ENCODE measurements around the gene RAET1E. TPM values are rescaled to one million over a fixed set of nuclear protein-coding genes. Genes with fewer than 3 reads are reported as not detected.
A peak's percentile ranks its signal among the peaks of the same experiment; 100 is the strongest.

The RAET1E gene
- total RNA-seq, 1 experiment from 2014 or later: not detected

DNA sequence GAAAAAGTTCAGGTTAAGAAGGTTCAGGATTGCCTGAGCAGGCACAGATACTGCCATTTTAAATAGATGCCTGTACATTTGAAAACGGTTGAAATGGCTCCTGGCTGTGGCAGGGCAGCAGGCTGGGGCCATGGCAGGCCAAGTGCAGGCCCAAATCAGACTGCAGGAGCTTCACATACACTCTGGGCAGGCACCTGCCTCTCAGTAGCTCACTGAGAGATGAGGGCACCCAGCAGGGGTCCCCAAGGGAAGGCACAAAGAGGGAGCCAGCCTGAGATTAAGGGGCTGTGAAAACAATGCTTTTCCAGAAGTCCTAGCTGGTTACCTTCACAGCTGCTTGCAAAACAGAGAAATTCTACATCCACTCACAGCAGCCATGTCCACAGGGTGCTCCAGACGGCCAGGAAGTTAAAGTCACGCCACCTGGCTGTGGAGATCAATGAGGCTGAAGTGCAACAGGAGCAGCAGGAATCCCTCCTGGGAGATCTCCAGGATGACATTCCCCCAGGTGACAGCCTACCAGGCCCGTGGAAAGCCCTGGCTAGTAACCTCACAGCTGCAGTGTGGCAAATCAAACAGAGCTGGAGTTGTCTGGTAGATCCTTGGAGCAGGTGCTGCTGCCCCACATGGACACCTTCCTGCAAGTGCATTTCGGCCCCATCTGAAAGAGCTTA, 6.2 kb upstream of the RAET1E start:
- Histone ChIP-seq H2BK20ac (ENCODE audit: low read depth, low read length, poor library complexity, severe bottlenecking) (no peak overlapping the region), H3K18ac (ENCODE audit: insufficient read length, low read depth, low read length) (no peak overlapping the region), H3K79me1 (ENCODE audit: insufficient read depth, low read depth, low read length, poor library complexity, severe bottlenecking) (no peaks in the 10 kb centered on the region), H3K56ac (ENCODE audit: insufficient read length, low read depth, low read length) (no peak overlapping the region), H3K27ac (ENCODE audit: insufficient read length, low read depth, low read length) (no peak overlapping the region), H4K20me1 (ENCODE audit: control insufficient read depth, insufficient read depth, insufficient read length) (no peaks in the 10 kb centered on the region), H3T11ph (ENCODE audit: low read length) (no peak overlapping the region), H3K4me2 (ENCODE audit: insufficient read depth, insufficient read length, low read length) (no peak overlapping the region), H3K27me3 (ENCODE audit: insufficient read depth, low read length) (no peaks in the 10 kb centered on the region), H4K91ac (ENCODE audit: insufficient read length, low read depth, low read length) (no peak overlapping the region), H2AFZ (ENCODE audit: low read length) (no peak overlapping the region), H3K4me1 (ENCODE audit: insufficient read depth, low read length) (no peaks in the 10 kb centered on the region), H2BK15ac (ENCODE audit: low read depth, low read length) (no peak overlapping the region), H4K5ac (ENCODE audit: insufficient read length, low read depth, low read length) (no peak overlapping the region), H3K23ac (ENCODE audit: insufficient read length, low read depth, low read length) (no peak overlapping the region), H3K9me3 (ENCODE audit: control insufficient read depth, low read depth, low read length) (no peaks in the 10 kb centered on the region), H3K14ac (ENCODE audit: insufficient read depth, low read length) (no peak overlapping the region), H2BK120ac (ENCODE audit: low read depth, low read length, poor library complexity, severe bottlenecking) (no peak overlapping the region), H4K8ac (replicated peaks; ENCODE audit: insufficient read length, low read depth, low read length) (no peak overlapping the region), H3K9ac (ENCODE audit: extremely low read depth, insufficient read length, low read length) (no peak overlapping the region), H2BK12ac (ENCODE audit: insufficient read length, low read depth, low read length) (no peak overlapping the region), H3K4ac (ENCODE audit: low read depth, low read length) (no peak overlapping the region), H3K23me2 (ENCODE audit: insufficient read length, low read depth, low read length, poor library complexity, severe bottlenecking) (no peaks in the 10 kb centered on the region), H3K79me2 (ENCODE audit: insufficient read depth, low read length) (no peaks in the 10 kb centered on the region), H2BK5ac (ENCODE audit: insufficient read length, low read length) (no peak overlapping the region), H2AK5ac (ENCODE audit: insufficient read length, low read length) (no peak overlapping the region)
- TF ChIP-seq, protein P1, sequence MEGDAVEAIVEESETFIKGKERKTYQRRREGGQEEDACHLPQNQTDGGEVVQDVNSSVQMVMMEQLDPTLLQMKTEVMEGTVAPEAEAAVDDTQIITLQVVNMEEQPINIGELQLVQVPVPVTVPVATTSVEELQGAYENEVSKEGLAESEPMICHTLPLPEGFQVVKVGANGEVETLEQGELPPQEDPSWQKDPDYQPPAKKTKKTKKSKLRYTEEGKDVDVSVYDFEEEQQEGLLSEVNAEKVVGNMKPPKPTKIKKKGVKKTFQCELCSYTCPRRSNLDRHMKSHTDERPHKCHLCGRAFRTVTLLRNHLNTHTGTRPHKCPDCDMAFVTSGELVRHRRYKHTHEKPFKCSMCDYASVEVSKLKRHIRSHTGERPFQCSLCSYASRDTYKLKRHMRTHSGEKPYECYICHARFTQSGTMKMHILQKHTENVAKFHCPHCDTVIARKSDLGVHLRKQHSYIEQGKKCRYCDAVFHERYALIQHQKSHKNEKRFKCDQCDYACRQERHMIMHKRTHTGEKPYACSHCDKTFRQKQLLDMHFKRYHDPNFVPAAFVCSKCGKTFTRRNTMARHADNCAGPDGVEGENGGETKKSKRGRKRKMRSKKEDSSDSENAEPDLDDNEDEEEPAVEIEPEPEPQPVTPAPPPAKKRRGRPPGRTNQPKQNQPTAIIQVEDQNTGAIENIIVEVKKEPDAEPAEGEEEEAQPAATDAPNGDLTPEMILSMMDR (conservative IDR thresholded peaks at IDR 0.05): peak; percentile 25; the same call in 2 of the 3 replicates
- Mint-ChIP-seq H3K27ac (no peak overlapping the region; a peak in 1 of 7 replicates), H3K9me3 (peaks cover 19 to 26% of the 10 kb centered on the region in 2 experiments), H3K36me3 (ENCODE audit: insufficient read depth in 1 of 3, low read depth in 3 of 3) (peaks cover 5 to 7% (median 5%) of the 10 kb centered on the region in 3 experiments; a peak in 5 of 7 replicates), H3K4me1 (peaks cover 3 to 7% of the 10 kb centered on the region in 2 experiments; a peak in 1 of 4 replicates), H3K27me3 (ENCODE audit: low read depth) (peaks cover 24% of the 10 kb centered on the region), H3K4me3 (no peak overlapping the region)
- DNase-seq: peak; percentile 33
- WGBS (ENCODE audit: extremely low coverage, insufficient read length, low lambda C conversion rate): no CpG with 5 or more reads among the region's 5 CpGs
